Naive B cell (primary cell): ENCODE data around the gene MAP1B. TPM values are rescaled to one million over a fixed set of nuclear protein-coding genes. Genes with fewer than 3 reads are reported as not detected.

Experiments
- ATAC-seq, 2 donors: fragments of 150-1000 bp; cut with Tn5 transposase; 2 replicates each; pipeline ENCODE4 v1.10.0; 2021; ENCODE audit warnings: low read depth in 2 of 2, mild to moderate bottlenecking in 2 of 2, moderate library complexity in 2 of 2
- DNase-seq: peaks from one replicate; pipeline ENCODE4 v3.0.0; 2022
- H3K27ac Mint-ChIP-seq, 6 donors: one replicate each; pipeline ENCODE4 v1.8.0; 2020 to 2022; ENCODE audit warnings: mild to moderate bottlenecking in 6 of 6, mixed read lengths in 6 of 6, moderate library complexity in 5 of 6, inconsistent platforms in 2 of 6
- H3K27me3 Mint-ChIP-seq, 3 donors: one replicate each; pipeline ENCODE4 v1.8.0; 2021 to 2022; ENCODE audit warnings: mixed read lengths in 3 of 3, mild to moderate bottlenecking in 1 of 3
- H3K36me3 Mint-ChIP-seq, 2 donors: one replicate each; pipeline ENCODE4 v1.8.0; 2020 to 2022; ENCODE audit warnings: mixed read lengths in 2 of 2, inconsistent platforms in 1 of 2, mild to moderate bottlenecking in 1 of 2
- H3K4me1 Mint-ChIP-seq, 3 donors: one replicate each; pipeline ENCODE4 v1.8.0; 2020 to 2022; ENCODE audit warnings: mixed read lengths in 3 of 3, inconsistent platforms in 1 of 3, mild to moderate bottlenecking in 1 of 3, moderate library complexity in 1 of 3
- H3K4me3 Mint-ChIP-seq, 8 donors: one replicate each; pipeline ENCODE4 v1.8.0; 2020 to 2022; ENCODE audit warnings: mild to moderate bottlenecking in 8 of 8, mixed read lengths in 8 of 8, moderate library complexity in 8 of 8, inconsistent platforms in 2 of 8
- H3K9me3 Mint-ChIP-seq, 7 donors: one replicate each; pipeline ENCODE4 v1.8.0; 2020 to 2022; ENCODE audit warnings: mixed read lengths in 7 of 7, mild to moderate bottlenecking in 5 of 7, inconsistent platforms in 2 of 7, moderate library complexity in 1 of 7
- polyA plus RNA-seq, 6 donors: library from polyadenylated mRNA; unstranded; fragments of 300-500 nt; fragmentation: Illumina TruSeq; gene quantifications; one replicate each; pipeline ENCODE4 v1.2.3, GENCODE V29; 2021; ENCODE audit warnings: low read depth in 6 of 6

The MAP1B gene
- polyA plus RNA-seq, 6 donors from 2014 or later: 0.18 to 0.90 (median 0.35) TPM

DNA sequence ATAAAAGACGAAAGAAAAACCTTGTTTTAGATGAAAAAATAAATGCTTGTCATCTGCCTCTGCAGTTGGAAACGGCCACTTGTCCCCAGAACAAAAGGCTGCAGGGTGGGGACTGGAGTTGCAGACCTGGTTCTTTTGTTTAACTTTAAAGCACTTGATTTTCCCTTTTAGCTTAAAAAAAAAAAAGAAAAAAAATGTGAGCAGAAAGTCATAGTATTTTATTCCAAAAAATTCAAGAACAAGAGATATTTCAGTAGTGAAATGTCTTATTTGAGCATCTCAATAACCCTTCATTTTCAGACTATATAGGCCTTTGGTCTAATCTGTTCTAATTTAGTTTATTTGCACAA, 1.8 kb downstream of the MAP1B start:
- peaks cover 0 to 7% of the 10 kb centered on the region in 2 donors for H3K36me3 Mint-ChIP-seq
- ATAC-seq (no peak), DNase-seq (no peak)
- peaks cover 8 to 21% (median 13%) of the 10 kb centered on the region in 3 donors for H3K4me1 Mint-ChIP-seq
- H3K27ac Mint-ChIP-seq: no peak overlapping the region
- H3K9me3 Mint-ChIP-seq: peaks cover 0 to 5% (median 0%) of the 10 kb centered on the region in 7 donors
- peak overlapping the region; percentile 36 to 88 (median 76) for H3K4me3 Mint-ChIP-seq
- peaks cover 35 to 72% (median 61%) of the 10 kb centered on the region in 3 donors for H3K27me3 Mint-ChIP-seq

DNA sequence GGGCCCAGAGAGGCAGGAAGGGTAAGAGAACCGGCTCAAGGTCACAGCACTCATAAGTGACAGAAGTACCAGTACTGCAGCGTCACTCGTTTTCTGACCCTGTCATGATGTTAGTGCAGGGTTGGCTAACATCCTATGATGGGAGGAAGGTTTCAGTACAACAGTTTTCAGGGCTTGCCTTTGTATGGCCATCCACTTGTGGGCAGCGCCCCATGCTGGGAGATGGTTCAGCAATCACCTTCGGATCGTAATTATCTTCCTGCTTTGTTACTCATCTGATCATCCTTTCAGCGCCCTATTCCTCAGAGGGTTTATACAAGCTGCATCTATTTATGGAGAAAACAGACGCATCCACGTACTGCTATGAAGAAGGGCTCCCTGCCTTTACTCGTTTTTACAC, 2.4 kb downstream of the MAP1B start:
- ATAC-seq: no peak
- peaks cover 8 to 21% (median 13%) of the 10 kb centered on the region in 3 donors for H3K4me1 Mint-ChIP-seq

DNA sequence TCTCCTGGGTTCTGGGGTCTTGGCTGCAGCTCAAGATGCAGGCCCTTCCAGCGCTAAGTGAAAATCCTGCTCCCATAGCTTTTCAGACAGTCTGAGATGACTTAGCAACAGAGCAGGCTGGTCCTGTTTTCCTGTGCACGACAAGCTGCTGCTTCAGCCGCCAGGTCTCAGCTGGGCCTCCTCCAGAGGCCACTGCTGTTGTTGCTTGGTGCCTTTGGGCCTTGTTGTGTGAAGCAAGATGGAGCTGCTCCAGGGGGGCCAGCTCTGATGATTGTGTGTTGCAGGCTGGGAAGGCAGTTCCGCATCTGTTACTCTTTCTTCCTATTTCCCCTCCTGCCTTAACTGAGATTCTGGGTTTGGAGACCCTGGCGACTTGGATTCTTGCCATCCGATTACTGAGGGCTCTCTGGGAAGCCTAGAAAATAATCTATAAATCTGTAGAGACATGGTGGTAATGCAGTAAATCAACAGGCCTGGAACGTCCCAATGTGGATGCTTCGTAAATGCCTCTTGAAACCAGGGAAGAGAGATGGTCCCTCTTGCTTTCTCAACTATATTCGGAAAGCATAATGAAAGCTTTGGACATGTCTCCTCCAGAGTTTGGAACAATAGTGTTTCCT, 3.2 kb downstream of the MAP1B start:
- Mint-ChIP-seq H3K36me3 (peaks cover 0 to 7% of the 10 kb centered on the region in 2 donors), H3K27me3 (peaks cover 38 to 68% (median 66%) of the 10 kb centered on the region in 3 donors), H3K4me3 (peak overlapping the region in 1 of 8 donors; percentile 14), H3K4me1 (peaks cover 8 to 21% (median 13%) of the 10 kb centered on the region in 3 donors), H3K27ac (no peak overlapping the region), H3K9me3 (no peaks in the 10 kb centered on the region)
- DNase-seq (no peak), ATAC-seq (no peak)

More for the DNA sequence above, 2.4 kb downstream of the MAP1B start:
- H3K4me3 Mint-ChIP-seq: peak overlapping the region in 4 of 8 donors; percentile 4 to 80 (median 77)
- peaks cover 0 to 7% of the 10 kb centered on the region in 2 donors for H3K36me3 Mint-ChIP-seq
- H3K27ac Mint-ChIP-seq: no peak overlapping the region
- H3K27me3 Mint-ChIP-seq: peaks cover 30 to 68% (median 60%) of the 10 kb centered on the region in 3 donors
- H3K9me3 Mint-ChIP-seq: no peaks in the 10 kb centered on the region
- no peak for DNase-seq

DNA sequence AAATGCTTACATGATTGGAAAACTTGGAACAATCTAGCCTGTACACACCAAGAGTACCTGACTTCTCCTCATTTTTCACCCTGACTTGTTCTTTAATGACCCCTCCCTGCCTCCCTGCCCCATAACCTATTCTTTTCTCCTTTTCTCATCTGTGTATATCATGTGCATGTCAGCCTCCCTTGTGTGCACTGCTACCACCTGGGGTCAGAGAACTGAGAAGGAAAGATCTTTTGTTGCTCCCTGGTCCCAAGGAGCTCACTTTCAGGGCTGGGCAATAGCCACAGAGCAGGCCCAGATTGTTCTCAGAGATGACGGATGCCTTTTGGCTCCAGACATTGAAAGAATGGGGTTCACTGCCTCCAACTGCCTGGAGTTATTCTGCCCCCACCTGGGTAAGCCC, 5.1 kb downstream of the MAP1B start:
- DNase-seq (no peak), ATAC-seq (no peak)
- Mint-ChIP-seq H3K4me3 (no peak overlapping the region), H3K9me3 (no peaks in the 10 kb centered on the region), H3K36me3 (no peaks in the 10 kb centered on the region), H3K4me1 (peaks cover 4 to 15% (median 5%) of the 10 kb centered on the region in 3 donors), H3K27ac (no peak overlapping the region), H3K27me3 (peaks cover 44 to 65% (median 63%) of the 10 kb centered on the region in 3 donors)

DNA sequence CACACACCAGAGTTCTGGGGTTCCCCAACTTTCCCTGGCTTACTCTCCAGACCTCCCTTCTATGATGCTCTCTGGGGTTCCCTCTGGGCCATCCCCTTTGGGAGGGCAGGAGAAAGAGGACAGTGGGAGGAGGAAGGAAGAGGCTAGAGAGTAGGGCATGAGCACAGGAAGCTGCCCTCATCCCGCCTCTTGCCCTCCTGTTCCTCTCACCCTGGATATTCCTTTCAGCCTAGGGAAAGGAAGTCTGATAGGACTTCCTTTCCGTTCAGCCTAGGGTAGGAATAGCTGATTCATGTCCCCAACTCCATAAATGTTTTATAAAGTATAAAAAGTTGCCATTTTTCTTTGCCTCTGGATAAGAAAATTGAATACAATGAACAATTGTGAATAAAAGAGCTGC, 7.4 kb downstream of the MAP1B start:
- H3K36me3 Mint-ChIP-seq: no peaks in the 10 kb centered on the region
- H3K4me1 Mint-ChIP-seq: no peaks in the 10 kb centered on the region
- H3K4me3 Mint-ChIP-seq: no peak overlapping the region
- DNase-seq (no peak), ATAC-seq (no peak)
- H3K27ac Mint-ChIP-seq: no peak overlapping the region
- peaks cover 0 to 7% (median 3%) of the 10 kb centered on the region in 7 donors for H3K9me3 Mint-ChIP-seq
- H3K27me3 Mint-ChIP-seq: peaks cover 51 to 71% (median 59%) of the 10 kb centered on the region in 3 donors

DNA sequence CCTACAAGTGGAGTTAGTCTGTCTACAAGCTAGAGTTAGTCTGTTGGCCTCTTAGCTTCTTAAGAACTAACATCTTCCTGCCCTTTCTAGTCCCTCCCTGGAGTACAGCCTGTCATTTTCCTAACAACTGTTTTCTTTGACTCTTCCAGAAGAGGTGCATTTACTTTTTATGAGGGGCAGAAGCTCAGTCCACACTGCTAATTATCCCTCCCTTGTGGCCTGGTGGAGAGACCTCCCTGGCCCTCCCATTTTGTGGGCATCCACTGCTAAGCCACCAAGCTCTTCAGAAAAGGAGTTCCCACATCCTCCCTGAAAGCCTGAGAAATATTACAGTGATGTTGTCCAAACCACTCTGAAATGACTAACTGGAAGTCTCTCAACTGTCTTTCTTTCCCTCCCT, 8.0 kb downstream of the MAP1B start:
- Mint-ChIP-seq H3K9me3 (peaks cover 0 to 7% (median 3%) of the 10 kb centered on the region in 7 donors), H3K4me1 (no peaks in the 10 kb centered on the region), H3K4me3 (no peak overlapping the region), H3K27ac (no peak overlapping the region), H3K27me3 (peaks cover 50 to 65% (median 52%) of the 10 kb centered on the region in 3 donors), H3K36me3 (no peaks in the 10 kb centered on the region)
- DNase-seq (no peak), ATAC-seq (no peak)

DNA sequence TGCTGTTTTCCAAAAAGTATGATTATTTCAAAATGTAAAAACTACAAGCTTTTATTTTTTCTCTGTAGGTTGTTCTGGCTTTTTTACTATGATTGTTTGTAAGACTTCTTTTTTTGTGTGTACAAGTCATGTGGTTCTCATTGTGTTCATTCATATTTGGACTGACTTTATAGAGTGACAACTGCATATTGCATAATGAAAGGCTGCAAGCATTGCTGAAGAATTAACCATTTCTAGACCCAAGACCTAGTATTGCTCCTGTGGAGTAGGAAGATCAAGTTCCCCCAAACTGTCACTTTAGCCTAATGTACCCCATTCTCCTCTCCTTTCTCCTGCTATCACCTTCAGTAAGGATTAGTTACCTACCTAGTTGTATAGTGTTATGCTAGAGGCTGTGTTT, 10.0 kb downstream of the MAP1B start:
- H3K4me3 Mint-ChIP-seq: no peak overlapping the region
- H3K27ac Mint-ChIP-seq: no peak overlapping the region
- ATAC-seq (no peak), DNase-seq (no peak)
- peaks cover 0 to 9% (median 3%) of the 10 kb centered on the region in 7 donors for H3K9me3 Mint-ChIP-seq
- H3K36me3 Mint-ChIP-seq: no peaks in the 10 kb centered on the region
- H3K27me3 Mint-ChIP-seq: peaks cover 47 to 72% (median 48%) of the 10 kb centered on the region in 3 donors
- H3K4me1 Mint-ChIP-seq: no peaks in the 10 kb centered on the region

DNA sequence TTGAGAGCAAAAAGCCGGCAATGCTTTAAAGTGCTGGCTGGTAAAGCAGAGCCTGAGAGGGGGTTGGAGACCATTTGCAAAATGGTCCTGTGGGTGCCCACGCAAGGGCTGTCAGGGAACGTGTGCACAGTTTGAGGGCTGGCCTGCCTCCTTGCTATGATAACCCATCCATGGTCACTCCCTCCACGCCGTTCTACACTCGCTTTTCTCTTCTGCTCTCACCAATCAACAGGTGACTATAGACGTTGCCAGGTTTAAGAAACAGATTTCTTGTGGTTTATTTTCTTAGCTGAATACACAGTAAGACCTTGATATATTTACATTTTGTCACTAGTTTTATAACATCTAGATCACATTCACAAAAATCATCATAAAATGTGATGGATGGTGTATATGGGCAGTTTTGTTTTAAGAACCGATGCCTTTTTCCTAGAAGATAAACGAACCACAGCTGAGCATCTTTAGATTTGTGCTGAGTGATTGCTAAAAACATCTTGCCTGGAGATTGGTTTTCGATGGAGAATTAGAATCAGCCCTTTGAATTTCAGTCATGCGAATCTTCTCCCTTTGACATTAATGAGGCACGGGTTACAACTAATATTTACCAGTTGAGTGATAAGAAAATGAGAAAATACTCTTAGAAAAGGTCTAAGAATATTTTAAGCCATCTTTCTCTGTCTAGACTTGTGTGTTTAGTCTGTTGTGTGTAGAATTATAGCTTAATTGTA, 13.9 kb downstream of the MAP1B start:
- no peak for ATAC-seq
- peaks cover 40 to 71% (median 48%) of the 10 kb centered on the region in 3 donors for H3K27me3 Mint-ChIP-seq

DNA sequence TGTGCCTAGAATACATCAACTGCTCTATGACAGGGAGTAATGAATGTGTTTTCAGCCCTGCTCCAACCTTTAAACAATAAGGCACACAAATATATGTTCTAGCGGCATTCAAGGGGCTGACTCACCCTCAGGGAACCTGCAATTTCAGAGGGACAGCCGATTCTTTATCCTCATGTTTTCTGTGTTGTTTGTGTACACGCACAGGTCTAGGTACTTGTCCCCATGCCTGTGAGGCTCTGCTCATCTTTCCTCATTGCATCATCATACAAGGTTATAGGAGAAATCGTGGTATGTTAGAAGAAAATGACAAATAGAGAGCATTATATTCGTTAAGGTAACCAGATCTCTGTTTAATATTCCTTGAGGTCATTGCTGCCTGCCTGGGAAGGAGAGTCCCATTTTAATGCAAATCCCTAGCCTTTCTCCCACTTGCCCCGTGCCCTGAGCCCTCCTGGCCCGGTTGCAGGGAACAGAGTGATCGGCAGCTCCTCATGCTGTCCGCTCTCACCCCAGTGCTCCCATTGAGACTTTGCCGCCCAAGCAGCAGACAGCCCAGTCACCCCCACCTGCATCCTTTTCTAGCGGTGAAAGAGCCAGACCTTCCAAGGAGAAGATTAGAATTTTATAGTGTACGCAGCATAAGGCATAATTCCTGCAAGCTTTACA, 14.6 kb downstream of the MAP1B start:
- peaks cover 38 to 68% (median 46%) of the 10 kb centered on the region in 3 donors for H3K27me3 Mint-ChIP-seq

More for the DNA sequence above, 13.9 kb downstream of the MAP1B start:
- Mint-ChIP-seq H3K4me1 (no peaks in the 10 kb centered on the region), H3K36me3 (no peaks in the 10 kb centered on the region), H3K27ac (no peak overlapping the region), H3K9me3 (peaks cover 0 to 9% (median 3%) of the 10 kb centered on the region in 7 donors), H3K4me3 (no peak overlapping the region)
- no peak for DNase-seq

DNA sequence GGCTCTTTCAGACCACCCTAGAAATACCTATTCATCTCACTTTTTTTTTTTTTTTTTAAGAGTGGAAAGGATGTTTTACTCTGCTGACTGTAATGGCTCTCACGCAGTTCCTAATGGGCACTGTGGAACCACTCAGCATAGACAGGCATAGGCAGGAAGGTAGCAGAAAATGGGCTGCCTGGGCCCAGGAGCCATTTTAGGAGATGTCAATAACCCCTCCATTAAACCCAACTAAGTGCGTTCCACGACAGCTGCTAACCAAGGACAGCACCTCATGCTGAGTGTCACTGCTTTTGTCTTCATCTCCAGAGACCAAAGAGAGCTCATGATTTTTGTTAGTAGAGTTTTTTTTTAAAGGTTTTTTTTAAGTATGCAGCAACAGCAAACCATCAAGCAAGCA, 15.3 kb downstream of the MAP1B start:
- ATAC-seq: no peak
- Mint-ChIP-seq H3K4me1 (no peaks in the 10 kb centered on the region), H3K4me3 (no peak overlapping the region), H3K27me3 (peaks cover 37 to 65% (median 45%) of the 10 kb centered on the region in 3 donors), H3K36me3 (no peaks in the 10 kb centered on the region), H3K9me3 (peaks cover 0 to 9% (median 3%) of the 10 kb centered on the region in 7 donors), H3K27ac (no peak overlapping the region)
- no peak for DNase-seq

More for the DNA sequence above, 14.6 kb downstream of the MAP1B start:
- DNase-seq (no peak), ATAC-seq (no peak)
- no peak overlapping the region for H3K27ac Mint-ChIP-seq
- H3K4me3 Mint-ChIP-seq: no peak overlapping the region
- H3K36me3 Mint-ChIP-seq: no peaks in the 10 kb centered on the region
- H3K9me3 Mint-ChIP-seq: peaks cover 0 to 9% (median 3%) of the 10 kb centered on the region in 7 donors
- H3K4me1 Mint-ChIP-seq: no peaks in the 10 kb centered on the region

DNA sequence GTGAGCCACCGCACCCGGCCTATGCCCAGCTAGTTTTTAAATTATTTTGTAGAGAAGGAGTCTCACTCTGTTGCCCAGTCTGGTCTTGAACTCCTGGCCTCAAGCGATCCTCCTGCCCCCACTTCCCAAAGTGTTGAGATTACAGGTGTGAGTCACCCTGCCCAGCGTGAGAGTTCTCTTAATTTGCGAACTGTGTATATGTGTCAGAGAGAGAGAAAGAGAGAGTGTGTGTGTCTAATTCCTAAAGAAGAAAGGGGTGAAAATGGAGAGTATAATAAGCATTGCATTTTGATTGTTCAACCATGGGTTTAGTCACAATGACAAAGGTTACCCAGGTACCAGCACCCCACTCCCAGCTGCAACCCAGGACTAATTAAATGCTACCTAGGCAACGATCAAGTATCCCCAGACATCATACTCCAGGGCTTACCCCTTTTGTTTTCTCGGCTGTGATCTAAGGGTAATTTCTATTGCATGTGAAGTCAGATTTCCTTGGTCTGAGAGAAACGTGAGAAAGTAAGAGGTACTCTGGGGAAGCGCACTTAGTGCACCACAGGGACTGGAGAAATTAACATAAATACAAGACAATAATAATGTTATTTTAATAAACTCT, 16.6 kb downstream of the MAP1B start:
- no peak overlapping the region for H3K27ac Mint-ChIP-seq
- peaks cover 32 to 58% (median 41%) of the 10 kb centered on the region in 3 donors for H3K27me3 Mint-ChIP-seq
- DNase-seq (no peak), ATAC-seq (no peak)
- H3K9me3 Mint-ChIP-seq: peaks cover 0 to 6% (median 0%) of the 10 kb centered on the region in 7 donors
- no peak overlapping the region for H3K4me3 Mint-ChIP-seq
- H3K4me1 Mint-ChIP-seq: no peaks in the 10 kb centered on the region
- H3K36me3 Mint-ChIP-seq: no peaks in the 10 kb centered on the region

DNA sequence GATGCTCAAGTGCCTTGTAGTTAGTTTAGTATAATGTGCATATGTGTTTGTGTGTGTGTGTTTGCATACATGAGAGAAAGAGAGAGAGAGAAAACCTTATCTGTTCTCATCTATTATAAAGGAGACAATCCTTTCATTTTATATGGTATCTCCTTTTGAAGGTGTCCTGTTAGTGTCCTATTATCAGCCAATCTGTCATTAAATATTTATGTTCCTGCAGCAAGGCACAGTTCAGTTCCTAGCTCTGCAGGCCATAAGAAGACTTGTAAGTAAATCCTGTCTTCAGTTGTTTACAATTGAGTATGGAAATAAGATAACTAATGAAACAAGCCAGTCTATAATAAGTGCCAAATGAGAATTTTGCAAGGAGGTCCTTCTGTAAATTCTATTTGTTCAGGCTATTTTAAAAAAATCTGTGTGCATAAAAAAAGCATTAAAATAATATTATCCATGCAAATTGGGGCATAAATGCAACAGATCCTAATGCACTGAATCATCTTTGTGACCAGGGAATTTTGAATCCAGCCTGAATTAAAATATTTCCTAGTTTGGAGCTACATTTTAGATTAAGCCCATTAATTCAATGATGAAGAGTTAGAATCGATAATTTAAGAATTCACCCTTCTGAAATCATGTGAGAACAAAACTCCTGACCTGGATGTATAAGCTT, 18.1 kb downstream of the MAP1B start:
- no peaks in the 10 kb centered on the region for H3K36me3 Mint-ChIP-seq
- DNase-seq (no peak), ATAC-seq (no peak)
- H3K4me1 Mint-ChIP-seq: no peaks in the 10 kb centered on the region
- peaks cover 0 to 2% (median 0%) of the 10 kb centered on the region in 7 donors for H3K9me3 Mint-ChIP-seq
- H3K27ac Mint-ChIP-seq: no peak overlapping the region
- H3K4me3 Mint-ChIP-seq: no peak overlapping the region
- peaks cover 41 to 58% (median 41%) of the 10 kb centered on the region in 3 donors for H3K27me3 Mint-ChIP-seq
